Activated CD8-positive, alpha-beta memory T cell treated with anti-CD3 and anti-CD28 coated beads for 1 hour (primary cell): ENCODE results near the gene GJC2.

ENCODE experiments used
- DNase-seq, 2 donors: peaks; one replicate each; pipeline ENCODE4 v3.0.0-alpha.2; 2020; ENCODE audit warnings: low read depth in 1 of 2; ENCODE audit errors: extremely low read depth in 1 of 2

The GJC2 gene

DNA sequence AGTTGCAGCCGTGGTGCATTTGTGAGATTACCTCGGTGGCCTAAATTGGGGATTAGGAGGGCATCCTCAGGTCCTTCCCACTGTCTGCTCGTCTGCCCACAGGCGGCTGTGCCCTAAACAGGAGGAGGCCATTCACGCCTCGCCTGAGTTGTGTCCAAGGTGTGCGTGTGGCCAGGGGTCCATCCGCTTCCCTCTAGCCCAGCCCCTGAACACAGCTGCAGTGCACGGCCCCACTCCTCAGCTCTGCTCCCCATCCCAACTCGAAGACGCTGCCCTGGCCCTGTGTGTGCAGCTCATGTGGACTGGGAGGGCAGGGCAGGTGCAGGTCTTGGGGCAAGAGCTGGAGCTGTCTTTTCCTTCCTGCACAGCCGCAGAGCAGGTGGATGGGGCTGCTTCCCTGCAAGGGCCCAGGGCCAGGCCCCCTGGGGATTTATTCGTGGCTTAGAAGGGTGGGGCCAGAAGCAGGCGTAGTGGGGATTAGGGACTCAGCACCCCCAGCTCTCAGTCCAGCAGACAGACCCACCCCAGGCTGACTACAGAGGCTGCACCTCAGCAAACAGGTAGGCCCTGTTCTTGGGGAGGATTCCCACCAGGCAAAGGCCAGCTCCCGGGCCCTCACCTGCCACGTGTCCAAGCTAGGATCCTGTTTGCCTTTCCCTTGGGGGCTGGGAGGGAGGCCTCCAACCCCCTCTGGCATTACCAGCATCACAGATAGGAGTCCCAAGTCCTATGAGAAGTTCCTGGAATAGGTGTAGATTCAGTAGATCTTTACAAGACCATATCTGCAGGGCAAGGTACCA, 5.3 kb upstream of the GJC2 start:
- DNase-seq: no peak

DNA sequence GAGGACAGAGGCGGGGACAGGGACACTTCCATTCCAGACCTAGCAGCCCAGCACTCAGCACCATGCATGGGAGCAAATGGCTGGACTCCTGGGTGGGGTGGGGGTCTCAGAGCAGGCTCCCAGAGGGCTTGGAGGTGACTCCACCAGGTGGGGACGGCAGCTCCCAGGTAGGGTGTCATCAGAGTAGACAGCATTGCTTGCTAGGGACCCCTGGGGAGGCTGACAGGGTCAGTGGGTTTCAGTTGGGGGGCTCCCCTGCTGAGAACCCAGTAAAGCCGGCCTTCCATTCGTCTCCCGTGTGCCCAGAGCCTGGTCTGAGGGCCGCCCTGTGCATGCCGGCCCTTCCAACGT, 4.8 kb upstream of the GJC2 start:
- DNase-seq: no peak

DNA sequence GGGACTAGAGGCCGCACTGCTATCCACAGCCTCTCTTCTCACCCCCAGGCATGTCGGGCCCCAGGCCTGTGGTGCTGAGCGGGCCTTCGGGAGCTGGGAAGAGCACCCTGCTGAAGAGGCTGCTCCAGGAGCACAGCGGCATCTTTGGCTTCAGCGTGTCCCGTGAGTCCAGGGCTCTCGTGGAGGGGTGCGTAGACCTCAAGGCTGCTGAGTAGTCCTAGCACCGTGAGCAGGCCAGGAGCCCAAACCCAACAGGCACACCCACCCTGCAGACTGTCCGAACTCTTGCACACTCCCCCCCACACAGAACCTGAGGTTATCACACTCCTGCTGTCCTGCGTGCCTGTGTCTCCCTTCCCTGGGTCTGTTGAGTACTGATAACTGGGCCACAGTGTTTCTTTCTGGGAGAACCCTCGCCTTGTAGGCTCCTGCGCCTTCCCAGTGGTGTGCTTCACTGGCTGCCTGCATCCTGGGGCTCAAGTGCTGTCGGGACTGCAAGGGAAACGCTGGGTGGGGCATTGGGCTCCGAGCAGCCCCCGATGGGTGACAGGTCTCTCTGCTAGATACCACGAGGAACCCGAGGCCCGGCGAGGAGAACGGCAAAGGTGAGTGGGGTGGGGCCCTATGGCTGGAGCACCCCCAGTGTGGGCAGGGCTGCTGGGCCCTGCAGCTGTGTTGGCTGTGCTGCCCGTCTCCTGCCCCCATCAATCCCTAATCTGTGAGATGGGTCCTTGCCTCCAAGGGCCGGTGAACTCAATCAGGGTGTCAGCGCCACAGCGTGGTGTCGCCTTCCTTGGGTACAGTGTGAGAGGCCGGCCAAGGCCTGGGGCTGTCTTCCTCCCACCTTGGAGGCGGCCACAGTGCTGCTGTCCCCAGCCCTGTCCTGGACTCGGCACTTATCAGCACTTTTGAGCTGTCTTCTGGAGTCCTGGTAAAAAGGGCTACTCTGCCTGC, 4.0 kb upstream of the GJC2 start:
- DNase-seq: no peak

- DNase-seq: no peak
Measured at GRCh38 chr1:228146417-228147150, 3.1 kb upstream of the GJC2 start.

GRCh38 chr1:228147151-228147693, 2.5 kb upstream of the GJC2 start:
- no peak for DNase-seq

GRCh38 chr1:228147768-228148167, 2.0 kb upstream of the GJC2 start:
- no peak for DNase-seq

GRCh38 chr1:228148196-228148861, 1.4 kb upstream of the GJC2 start:
- DNase-seq: no peak

- DNase-seq: no peak
Measured at GRCh38 chr1:228148935-228149405, 760 bp upstream of the GJC2 start.

DNA sequence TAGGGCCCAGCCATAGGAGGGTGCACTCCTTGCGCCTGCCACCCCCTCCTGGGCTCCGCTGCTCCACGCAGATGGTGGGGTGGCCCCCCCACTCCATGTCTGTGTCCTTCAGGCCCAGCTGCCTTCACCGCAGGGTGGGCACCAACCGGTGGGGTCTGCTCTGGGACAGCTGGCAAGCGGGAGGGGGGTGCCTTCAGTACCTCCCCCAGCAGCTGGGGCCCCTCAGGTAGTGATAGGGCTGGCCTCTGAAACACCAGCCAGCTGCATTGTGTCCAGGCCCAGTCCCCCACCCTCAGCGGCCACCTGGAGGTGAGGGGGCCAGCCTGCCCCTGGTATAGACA, 360 bp downstream of the GJC2 start:
- DNase-seq: no peak

DNA sequence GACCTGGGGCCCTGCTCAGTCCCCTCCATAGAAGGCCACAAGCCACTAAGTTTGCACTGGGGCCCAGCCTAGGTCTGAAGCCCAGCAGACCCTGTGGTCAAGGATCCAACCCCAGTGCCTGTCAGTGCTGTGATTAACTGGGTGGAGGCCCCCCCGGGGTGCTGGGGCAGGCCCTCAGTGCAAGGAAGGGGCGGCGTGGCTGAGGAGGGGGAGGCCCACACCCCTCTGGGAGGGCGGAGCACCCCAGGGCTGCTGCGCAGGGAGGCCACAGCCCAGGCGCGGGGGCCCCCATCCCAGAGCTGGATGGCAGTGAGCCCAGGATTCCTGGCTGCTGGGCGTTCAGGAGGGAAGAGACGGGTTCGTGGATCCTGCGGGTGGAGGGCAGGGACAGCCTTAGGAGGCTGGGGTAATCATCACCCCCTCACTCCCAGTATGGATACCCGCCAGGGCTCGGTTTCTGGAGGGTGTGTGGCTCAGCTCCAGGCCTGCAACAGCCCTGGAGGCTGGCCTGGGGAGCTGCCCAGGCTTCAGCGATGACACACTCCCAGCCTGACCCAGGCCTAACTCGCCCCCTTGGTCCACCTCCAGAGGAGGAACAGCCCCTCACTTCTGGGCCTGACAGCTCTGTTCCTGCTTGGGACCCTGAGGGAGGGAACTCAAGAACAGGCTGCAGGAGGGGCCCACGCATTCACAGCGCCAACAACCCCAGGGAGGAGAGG, 890 bp downstream of the GJC2 start:
- no peak for DNase-seq

DNA sequence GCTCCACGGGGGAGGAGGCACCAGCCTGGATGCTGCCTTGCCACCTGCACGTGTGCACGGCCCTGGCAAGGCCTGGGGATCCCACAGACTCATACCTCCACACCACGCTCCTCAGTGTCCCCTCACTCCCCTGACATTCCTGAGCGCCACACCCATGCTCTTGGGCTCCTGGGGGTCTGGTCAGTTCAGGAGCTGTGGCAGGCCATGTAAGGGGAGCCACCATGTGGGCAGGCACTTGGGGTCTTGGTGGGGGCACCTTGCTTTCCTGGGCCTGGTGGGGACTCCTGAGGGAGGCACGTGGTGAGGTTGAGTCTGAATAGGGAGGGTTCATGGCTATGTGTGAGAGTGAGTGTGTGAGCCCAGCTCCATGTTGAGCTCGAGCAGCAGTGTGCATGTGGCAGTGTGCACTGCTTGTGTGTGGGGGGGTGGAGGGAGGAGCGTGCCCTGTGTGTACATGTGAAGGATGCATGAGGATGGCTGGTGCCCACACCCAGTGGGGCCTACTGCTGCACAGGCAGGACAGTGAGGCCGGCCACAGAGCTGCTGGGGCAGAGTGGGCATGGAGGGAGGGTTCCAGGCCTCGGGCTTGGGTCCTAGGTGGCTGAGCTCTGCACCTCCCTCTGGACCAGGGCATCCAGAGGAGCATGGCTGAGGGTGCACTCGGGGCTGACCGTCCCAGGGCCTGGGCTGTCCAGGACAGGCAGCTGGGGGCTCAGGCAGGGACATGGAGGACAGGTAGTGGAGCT, 1.6 kb downstream of the GJC2 start:
- no peak for DNase-seq

DNA sequence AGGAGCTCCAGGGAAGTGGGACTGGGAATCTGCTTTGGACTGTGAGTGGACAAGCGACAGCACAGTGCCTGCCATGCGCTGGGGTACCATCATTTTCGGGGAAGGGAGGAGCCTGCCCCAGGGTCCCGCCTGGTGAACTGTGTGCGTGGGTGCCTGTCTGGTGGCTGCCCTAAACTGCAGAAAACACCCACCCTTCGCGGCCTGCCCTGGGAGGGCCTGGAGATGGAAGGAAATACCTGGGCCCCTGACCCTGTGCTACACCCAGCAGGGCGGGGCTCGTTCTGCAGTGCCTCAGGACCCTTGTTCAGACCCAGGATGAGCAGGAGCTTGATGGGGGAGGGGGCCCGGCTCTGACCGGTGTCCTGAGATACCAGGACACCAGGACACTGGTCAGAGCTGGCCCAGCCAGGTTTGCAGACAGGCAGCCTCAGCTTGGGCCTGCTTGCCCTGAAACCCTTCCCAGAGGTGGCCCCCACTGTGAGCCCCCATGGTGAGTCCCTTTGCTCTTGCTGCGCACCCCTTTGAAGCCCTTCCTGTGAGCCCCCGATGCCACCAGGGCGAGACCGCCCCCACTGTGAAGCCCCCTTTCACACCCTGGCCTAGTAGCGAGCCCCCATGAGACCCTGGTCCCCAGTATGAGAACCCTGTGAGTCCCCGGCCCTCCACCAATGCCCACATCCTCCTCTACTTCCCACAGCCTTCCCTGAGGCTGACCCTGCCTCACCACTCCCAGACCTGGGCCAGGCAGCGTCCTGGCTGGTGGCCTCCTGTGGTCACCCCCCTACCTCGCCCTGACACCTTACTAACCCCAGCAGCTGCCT, 2.6 kb downstream of the GJC2 start:
- no peak for DNase-seq

- no peak for DNase-seq
Measured at GRCh38 chr1:228152918-228153258, 3.2 kb downstream of the GJC2 start.

DNA sequence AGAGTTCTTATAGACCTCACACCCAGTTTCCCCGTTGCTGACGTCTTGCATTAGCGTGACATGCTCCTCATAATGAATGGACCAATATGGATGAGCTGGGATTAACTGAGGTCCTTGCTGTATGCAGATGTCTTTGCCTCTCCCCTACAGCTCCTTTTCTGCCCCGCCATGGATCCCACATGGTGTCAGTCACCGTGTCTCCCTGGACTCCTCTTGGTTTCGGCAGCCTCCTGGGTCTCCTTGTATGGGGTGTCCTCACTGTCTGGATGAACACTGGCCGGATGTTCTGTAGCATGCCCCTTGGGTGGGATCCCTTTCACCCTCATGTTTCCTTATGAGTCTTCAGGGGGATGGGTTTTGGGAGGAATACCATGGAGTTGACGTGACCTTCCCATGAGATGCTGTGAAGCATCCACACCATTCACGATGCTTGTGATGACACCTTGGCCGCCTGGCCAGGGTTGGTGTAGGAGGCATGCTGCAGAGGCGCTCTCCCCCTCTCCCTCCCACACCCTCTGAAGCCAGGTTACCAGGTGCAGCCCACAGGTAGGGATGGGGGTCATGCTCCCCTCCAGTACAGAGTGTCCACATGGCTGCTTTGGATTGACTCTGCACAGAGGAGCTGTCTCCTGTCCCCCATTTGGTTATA, 4.4 kb downstream of the GJC2 start:
- DNase-seq: no peak

DNA sequence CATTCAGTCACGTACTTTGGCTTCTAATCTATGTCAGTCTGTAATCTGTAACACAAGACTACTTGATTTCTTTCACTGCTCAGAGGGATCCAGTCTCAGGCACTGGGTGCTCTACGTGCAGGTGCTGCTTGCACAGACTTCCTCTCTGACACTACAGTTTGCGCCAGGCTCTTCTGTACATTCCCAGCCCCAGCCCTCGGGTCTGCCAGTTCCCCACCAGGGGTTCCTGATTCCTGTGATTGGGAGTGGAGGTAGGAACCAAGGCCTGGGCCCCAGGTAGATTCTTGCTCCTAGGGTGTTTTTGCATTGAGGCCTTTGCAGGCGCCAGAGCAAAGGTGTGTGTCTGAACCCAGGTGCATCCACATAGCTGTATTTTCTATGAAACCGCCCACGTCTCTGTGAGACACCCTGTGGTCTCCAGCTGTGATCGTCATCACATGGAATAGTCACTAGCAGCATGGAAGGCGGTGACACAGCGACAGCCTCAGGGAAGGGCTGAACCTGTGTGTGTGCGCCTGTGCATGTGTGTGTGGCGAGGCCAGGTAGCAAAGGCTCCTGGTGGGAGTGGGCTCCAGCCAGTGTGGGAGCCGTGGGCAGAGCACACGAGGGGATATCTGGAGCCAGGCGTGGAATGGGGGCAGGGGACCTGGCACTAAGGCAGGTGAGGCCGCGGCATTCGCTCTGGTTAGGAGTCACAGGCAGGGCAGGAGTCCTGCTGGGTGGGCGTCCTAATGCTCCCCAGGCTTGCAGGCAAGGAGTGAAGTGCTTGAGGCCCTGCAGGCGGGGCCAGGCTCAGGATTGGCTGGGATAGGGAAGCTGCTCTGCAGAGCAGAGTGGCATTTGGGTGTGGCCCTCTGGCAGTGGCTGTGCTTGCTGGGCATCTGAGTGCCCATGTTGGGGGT, 5.2 kb downstream of the GJC2 start:
- DNase-seq: no peak

DNA sequence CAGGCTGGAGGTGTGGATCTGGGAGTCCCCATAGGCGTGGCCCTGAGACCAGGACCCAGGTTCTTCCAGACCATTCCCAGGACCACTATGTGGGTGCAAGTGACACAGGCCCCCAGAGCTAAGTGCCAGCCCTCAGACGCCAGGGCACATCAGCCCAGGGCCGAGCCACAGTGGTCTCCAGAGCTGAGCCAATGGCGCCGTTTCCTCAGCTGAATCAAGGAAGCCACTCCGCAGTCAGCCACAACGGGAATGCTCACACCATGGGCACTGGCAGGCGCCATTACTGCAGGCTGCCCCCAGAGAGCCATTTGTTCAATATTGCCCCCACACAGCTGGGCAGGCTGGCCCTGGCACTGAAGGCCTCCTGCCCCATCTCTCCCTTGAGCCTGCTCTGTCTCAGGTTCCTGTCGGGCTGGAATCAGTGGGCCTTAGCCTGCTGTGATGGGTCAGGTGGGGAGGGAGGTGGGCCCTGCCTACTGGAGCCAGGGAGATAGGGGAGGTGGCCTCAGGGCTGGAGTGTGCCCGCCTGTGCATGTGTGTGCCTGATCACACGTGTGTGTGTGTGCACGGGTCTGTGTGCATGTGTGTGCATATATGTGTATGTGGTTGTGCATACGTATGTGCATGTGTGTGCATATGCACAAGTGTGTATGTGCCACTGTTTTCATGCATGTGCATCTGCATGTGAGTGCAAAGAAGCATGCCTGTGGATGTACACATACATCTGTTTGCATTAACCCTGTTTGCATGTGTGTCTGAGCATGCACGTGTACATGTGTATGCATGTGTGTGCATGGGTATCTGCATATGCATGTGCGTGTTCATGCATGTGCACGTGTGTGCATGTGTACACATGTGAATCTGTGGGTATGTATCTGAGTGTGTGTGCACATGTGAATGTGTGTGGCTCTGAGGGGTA, 6.1 kb downstream of the GJC2 start:
- DNase-seq: no peak
